K562 (cell line): ENCODE measurements around the gene FNDC11. TPM values are rescaled to one million over a fixed set of nuclear protein-coding genes. Genes with fewer than 3 reads are reported as not detected.
A peak's percentile ranks its signal among the peaks of the same experiment; 100 is the strongest.

ENCODE experiments used
- ATAC-seq: fragments of 200-7000 bp; cut with Tn5 transposase; 3 replicates; pipeline ENCODE4 v1.9.1; 2020; ENCODE audit warnings: moderate library complexity
- BruUV-seq: library from RNA; stranded (reverse); fragments of 400-500 nt; replicated peaks from 2 replicates; lab custom pipeline; 2021; lab: Mats Ljungman, UMichigan
- CTCF ChIA-PET: fragments of 300-600 bp; formaldehyde crosslinking; extraction: SDS; loops from one replicate; lab custom pipeline; 2021; ENCODE audit warnings: low intra/inter-chr PET ratio; lab: Yijun Ruan, JAX
- POLR2A ChIA-PET: fragments of 300-600, 350-650 bp; sonication (Branson Sonifier 250); formaldehyde crosslinking; extraction: SDS; loops from one replicate; lab custom pipeline; 2021; ENCODE audit warnings: antibody characterized with exemption, inconsistent platforms; lab: Yijun Ruan, JAX
- DNase-seq, 4 experiments: peaks; one replicate each; pipeline versions ENCODE4 v3.0.0 to v3.0.0-alpha.2; 2011 to 2018; ENCODE audit warnings: low spot score in 3 of 4, mixed read lengths in 3 of 4; ENCODE audit errors: extremely low read depth in 1 of 4
- FAIRE-seq: peaks from 2 replicates; lab custom pipeline; 2011; peaks lifted over from hg19 to GRCh38; lab: Jason Lieb, UNC
- H2AFZ ChIP-seq: 2 replicates; pipeline ENCODE4 v1.6.0; 2011; ENCODE audit warnings: low read depth, low read length, control low read depth, inconsistent platforms
- H3K27ac ChIP-seq: fragments of 200-600 bp; 3 replicates; pipeline ENCODE4 v1.8.0; 2011; ENCODE audit warnings: low read depth, mild to moderate bottlenecking, control low read depth, inconsistent platforms, low read length, moderate library complexity, mixed read lengths; ENCODE audit errors: extremely low read depth
- H3K27me3 ChIP-seq, 2 experiments: fragments of 300-600 bp in 1 of 2; 2 replicates in 1 of 2; 3 replicates in 1 of 2; pipeline versions ENCODE4 v1.6.0 to v1.8.0; 2011; ENCODE audit warnings: inconsistent platforms in 2 of 2, low read length in 2 of 2, mild to moderate bottlenecking in 1 of 2, mixed read lengths in 1 of 2, moderate library complexity in 1 of 2; ENCODE audit not compliant: control insufficient read depth in 2 of 2, insufficient read depth in 2 of 2
- H3K36me3 ChIP-seq: fragments of 300-600 bp; 3 replicates; pipeline ENCODE4 v1.8.0; 2011; ENCODE audit warnings: mild to moderate bottlenecking, low read length, inconsistent platforms; ENCODE audit not compliant: control insufficient read depth, insufficient read depth
- H3K4me1 ChIP-seq, 2 experiments: fragments of 200-600 bp in 1 of 2; replicated peaks in 1 of 2; 2 replicates in 1 of 2; 3 replicates in 1 of 2; pipeline versions ENCODE4 v1.5.1 to v1.8.0; 2011; ENCODE audit warnings: inconsistent platforms in 2 of 2, low read length in 2 of 2, mild to moderate bottlenecking in 1 of 2, mixed read lengths in 1 of 2, moderate library complexity in 1 of 2; ENCODE audit not compliant: control insufficient read depth in 2 of 2, insufficient read depth in 2 of 2
- H3K4me2 ChIP-seq: 2 replicates; pipeline ENCODE4 v1.6.1; 2011; ENCODE audit warnings: low read length, control low read depth, inconsistent platforms, mixed read lengths; ENCODE audit not compliant: insufficient read depth
- H3K4me3 ChIP-seq: fragments of 200-600 bp; sonication (generic), shearing (Covaris generic); 2 replicates; pipeline ENCODE4 v1.5.1; 2016; ENCODE audit warnings: control low read depth, inconsistent platforms
- H3K79me2 ChIP-seq: fragments of 200-600 bp; 3 replicates; pipeline ENCODE4 v1.8.0; 2011; ENCODE audit warnings: low read length, inconsistent platforms; ENCODE audit not compliant: control insufficient read depth, insufficient read depth
- H3K9ac ChIP-seq, 2 experiments: 2 replicates each; pipeline versions ENCODE4 v1.6.0 to v1.6.1; 2011; ENCODE audit warnings: low read depth in 2 of 2, low read length in 2 of 2, control low read depth in 1 of 2, inconsistent platforms in 1 of 2, mild to moderate bottlenecking in 1 of 2, mixed read lengths in 1 of 2; ENCODE audit not compliant: insufficient read depth in 1 of 2
- H3K9me1 ChIP-seq: one replicate; pipeline ENCODE4 v1.6.0; 2011; ENCODE audit warnings: inconsistent platforms, mild to moderate bottlenecking, low read length, moderate library complexity; ENCODE audit not compliant: control insufficient read depth, insufficient read depth
- H3K9me3 ChIP-seq: replicated peaks from 2 replicates; pipeline ENCODE4 v1.5.1; 2011; ENCODE audit warnings: low read depth, low read length, inconsistent platforms; ENCODE audit not compliant: control insufficient read depth, insufficient read depth
- H4K20me1 ChIP-seq: replicated peaks from 2 replicates; pipeline ENCODE4 v1.6.1; 2011; ENCODE audit warnings: low read length, inconsistent platforms, mixed read lengths; ENCODE audit not compliant: control insufficient read depth, insufficient read depth
- ATF1 ChIP-seq, 2 experiments: fragments of 450-650 bp in 1 of 2; IDR thresholded peaks; 2 replicates each; pipeline ENCODE4 v1.6.1; 2016; ENCODE audit warnings: missing compliant biosample characterization in 1 of 2, missing genetic modification characterization in 1 of 2
- ATF7 ChIP-seq: fragments of 450-650 bp; IDR thresholded peaks from 2 replicates; pipeline ENCODE4 v1.7.1; 2014; ENCODE audit warnings: mild to moderate bottlenecking, moderate library complexity
- CEBPB ChIP-seq: fragments of 450-650 bp; IDR thresholded peaks from 2 replicates; pipeline ENCODE4 v1.6.1; 2016; ENCODE audit warnings: missing genetic modification characterization, missing compliant biosample characterization
- CREM ChIP-seq: IDR thresholded peaks from 2 replicates; pipeline ENCODE4 v1.6.1; 2014; ENCODE audit warnings: antibody characterized with exemption, low read depth
- KLF16 ChIP-seq: IDR thresholded peaks from 2 replicates; pipeline ENCODE4 v1.6.1; 2016; ENCODE audit warnings: antibody characterized with exemption
- NCOA2 ChIP-seq, 2 experiments: fragments of 450-650 bp; IDR thresholded peaks; 2 replicates each; pipeline ENCODE4 v1.6.1; 2018; ENCODE audit warnings: mild to moderate bottlenecking in 2 of 2, moderate library complexity in 1 of 2; ENCODE audit not compliant: partially characterized antibody in 2 of 2
- PCBP2 ChIP-seq: fragments of 200-400 bp; formaldehyde crosslinking; IDR thresholded peaks from 2 replicates; pipeline ENCODE4 v1.6.1; 2018; ENCODE audit warnings: low read length, low read depth, mild to moderate bottlenecking, moderate library complexity; ENCODE audit not compliant: poor library complexity, severe bottlenecking
- PKNOX1 ChIP-seq: fragments of 450-650 bp; IDR thresholded peaks from 2 replicates; pipeline ENCODE4 v1.6.1; 2016
- REST ChIP-seq, 2 experiments: fragments of 450-650 bp; formaldehyde crosslinking in 1 of 2; IDR thresholded peaks; 2 replicates each; pipeline versions ENCODE4 v1.4.0 to v1.6.1; 2014 to 2020; ENCODE audit warnings: mild to moderate bottlenecking in 2 of 2, borderline replicate concordance in 1 of 2, low read depth in 1 of 2
- TAL1 ChIP-seq: fragments of 450-650 bp; IDR thresholded peaks from 2 replicates; pipeline ENCODE4 v1.6.1; 2016; ENCODE audit warnings: mild to moderate bottlenecking
- ZBTB7A ChIP-seq: IDR thresholded peaks from 2 replicates; pipeline ENCODE4 v1.6.1; 2011; ENCODE audit warnings: low read depth, mild to moderate bottlenecking, low read length, moderate library complexity, borderline replicate concordance; ENCODE audit not compliant: control insufficient read depth
- WGBS: fragments of 100-300 bp; shearing (Covaris generic); methylation state at CpG from one replicate; pipeline ENCODE4 v1.1.6; 2016; ENCODE audit warnings: low coverage, mixed read lengths; ENCODE audit not compliant: insufficient coverage; ENCODE audit errors: missing lambda C conversion rate; 5-methylcytosine and 5-hydroxymethylcytosine counted together
- in situ Hi-C: fragments of 300-500 bp; cut with MboI; formaldehyde crosslinking; loops from 4 replicates; pipeline ENCODE4 v1.15.0; 2018; ENCODE audit warnings: inconsistent platforms, mixed read lengths
- intact Hi-C: fragments of 100-400 bp; cut with micrococcal nuclease; formaldehyde crosslinking; loops from 2 replicates; pipeline ENCODE4 v1.14.2; 2022
- polyA plus RNA-seq, 8 experiments: library from polyadenylated mRNA; depleted of rRNA in 4 of 8; stranded (reverse) in 5 of 8; unstranded in 3 of 8; fragments of >200 nt; fragmentation: Nextera tagmentation in 2 of 8; fragmentation: Illumina TruSeq in 1 of 8; extraction: Ambion mirVana in 2 of 8; extraction: Trizol in 1 of 8; gene quantifications; 2 replicates each; pipeline versions ENCODE4 v1.2.1 to v1.2.3, GENCODE V29; 2011 to 2014; ENCODE audit warnings: inconsistent platforms in 1 of 8, missing spikeins in 1 of 8
- total RNA-seq, 7 experiments: library from RNA; depleted of rRNA in 6 of 7; stranded (reverse); fragments of >200 nt in 6 of 7; fragmentation: Illumina TruSeq in 2 of 7; extraction: Trizol in 2 of 7; gene quantifications; 2 replicates each; pipeline versions ENCODE4 v1.2.1 to v1.2.3, GENCODE V29; 2011 to 2021; ENCODE audit warnings: low replicate concordance in 1 of 7

FNDC11 gene
- total and polyA plus RNA-seq, 9 of the 15 experiments (the other 6 are each of a cell fraction or from before 2014, with no cell fraction given), result 0.08 to 2.3 (median 0.64) TPM; not detected in 2

DNA sequence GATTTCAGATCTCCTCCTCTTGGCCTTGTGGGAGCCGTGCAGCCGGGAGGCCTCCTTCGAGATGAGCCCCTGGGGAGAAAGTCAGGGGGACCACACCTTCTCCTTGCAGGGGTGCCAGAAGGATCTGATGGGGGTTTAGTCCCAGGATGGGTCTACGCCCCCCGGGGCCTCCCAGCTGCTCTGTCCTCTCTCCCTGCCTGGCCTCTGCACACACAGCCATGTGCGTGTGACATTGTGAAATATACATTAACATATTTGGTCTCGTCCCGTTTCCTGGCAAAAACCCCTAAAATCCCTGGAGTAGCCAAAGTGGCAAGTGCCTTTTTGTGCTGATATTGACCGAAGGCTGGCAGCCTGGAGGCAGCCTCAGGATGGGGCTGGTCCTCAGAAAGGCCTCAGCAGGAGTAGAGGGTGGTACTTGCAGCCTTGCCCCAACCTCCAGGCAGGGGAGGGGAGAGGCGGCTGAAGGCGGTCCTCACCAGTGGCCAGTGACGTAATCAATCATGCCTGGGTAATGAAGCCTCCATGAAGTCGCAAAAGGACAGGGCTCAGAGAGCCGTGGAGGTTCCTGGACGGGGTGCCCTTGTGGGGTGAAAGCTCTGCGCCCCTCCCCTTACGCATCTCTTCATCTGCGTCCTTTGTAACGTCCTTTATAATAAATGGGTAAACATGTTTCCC is 25.2 kb downstream of the FNDC11 start:
- no peak overlapping the region for H3K9ac ChIP-seq
- H3K9me3 ChIP-seq, result no peaks in the 10 kb centered on the region
- intact Hi-C loops (no loop called here), in situ Hi-C loops (no loop called here)
- no peak overlapping the region for H3K27ac ChIP-seq
- no peak overlapping the region for H3K4me2 ChIP-seq
- CTCF ChIA-PET, result no interaction called here
- H3K36me3 ChIP-seq, result no peaks in the 10 kb centered on the region
- POLR2A ChIA-PET, result interaction anchor here (0.6 to 0.7 kb wide), 3 partner anchors 9 to 374 kb away, joined by 3 read pairs; no protein-coding TSS in a partner anchor
- WGBS, result 23% methylated on average over 19 of the region's 19 CpGs
- FAIRE-seq (no peak), ATAC-seq (peak; percentile 13; the same call in 1 of the 3 replicates), DNase-seq (peak in 1 of 4 experiments; percentile 37)
- no peaks in the 10 kb centered on the region for H4K20me1 ChIP-seq
- no peaks in the 10 kb centered on the region for H3K79me2 ChIP-seq
- no peak overlapping the region for H3K4me3 ChIP-seq
- H3K9me1 ChIP-seq, result no peaks in the 10 kb centered on the region
- H3K27me3 ChIP-seq, result no peaks in the 10 kb centered on the region
- peaks cover 8 to 39% of the 10 kb centered on the region in 2 experiments for H3K4me1 ChIP-seq
- H2AFZ ChIP-seq, result peak overlapping the region; percentile 37; the same call in 1 of the 2 replicates
- BruUV-seq, result no TSS peak
- TF ChIP-seq ATF7 (peak; percentile 83), CREM (peak; percentile 43; the same call in 1 of the 2 replicates), PKNOX1 (0 out of 2 replicates have a peak, but pooled peaks have one; percentile 19), KLF16 (0 out of 2 replicates have a peak, but pooled peaks have one; percentile 18), TAL1 (no peak), REST (IDR thresholded peaks at IDR 0.05; ENCODE audit: borderline replicate concordance) (peak; percentile 72), REST (CRISPR knock-in tag; IDR thresholded peaks at IDR 0.05; ENCODE audit: low read depth) (no peak), ZBTB7A (0 out of 2 replicates have a peak, but pooled peaks have one; percentile 19), ATF1 (CRISPR knock-in tag; IDR thresholded peaks at IDR 0.05) (no peak), ATF1 (tag; IDR thresholded peaks at IDR 0.05) (no peak), PCBP2 (no peak), NCOA2 (IDR thresholded peaks at IDR 0.05; ENCODE audit: partially characterized antibody in 2 of 2) (no peak), CEBPB (tag) (peak; percentile 66)
